Ovary (tissue), 9 donors: Measurements from ENCODE around the gene FSTL5. TPM values are rescaled to one million over a fixed set of nuclear protein-coding genes. Genes with fewer than 3 reads are reported as not detected.

Experiments
- DNase-seq, 5 donors: peaks; one replicate each; pipeline ENCODE4 v3.0.0-alpha.2; 2019 to 2020
- H3K27ac ChIP-seq, 2 donors: fragments of 200-600 bp; one replicate each; pipeline versions ENCODE4 v1.5.1 to v1.8.0; 2019 to 2022
- H3K27me3 ChIP-seq: fragments of 200-600 bp; one replicate; pipeline ENCODE4 v1.8.0; 2022
- H3K36me3 ChIP-seq: fragments of 200-600 bp; sonication (generic); one replicate; pipeline ENCODE4 v1.5.1; 2019
- H3K4me1 ChIP-seq: one replicate; pipeline ENCODE4 v1.8.1; 2013; ENCODE audit warnings: mild to moderate bottlenecking, moderate library complexity; ENCODE audit not compliant: insufficient read depth
- H3K4me3 ChIP-seq: fragments of 200-600 bp; sonication (generic); one replicate; pipeline ENCODE4 v1.5.1; 2017
- H3K9me3 ChIP-seq, 2 donors: fragments of 200-600 bp in 1 of 2; sonication (generic) in 1 of 2; one replicate each; pipeline versions ENCODE4 v1.5.1 to v1.8.1; 2013 to 2019; ENCODE audit warnings: mild to moderate bottlenecking in 1 of 2, moderate library complexity in 1 of 2
- EP300 ChIP-seq: sonication (generic); formaldehyde crosslinking; IDR thresholded peaks from one replicate; pipeline ENCODE4 v1.6.1; 2017; ENCODE audit warnings: antibody characterized with exemption
- POLR2A ChIP-seq: fragments of 450-650 bp; IDR thresholded peaks from one replicate; pipeline ENCODE4 v1.6.1; 2017; ENCODE audit warnings: antibody characterized with exemption, mild to moderate bottlenecking, moderate library complexity
- WGBS, 3 donors: extraction: QIAGEN DNeasy Blood & Tissue Kit in 1 of 3; methylation state at CpG; one replicate each; pipeline versions ENCODE4 v1.1.5 to v1.1.7; 2013 to 2017; 5-methylcytosine and 5-hydroxymethylcytosine counted together
- intact Hi-C, 4 donors: fragments of 100-400 bp; cut with DNase I; formaldehyde crosslinking; loops; one replicate each; pipeline versions ENCODE4 v1.11.0 to v1.15.1; 2022 to 2023
- polyA plus RNA-seq, 2 donors: library from polyadenylated mRNA; stranded (reverse); fragments of 200-250 nt in 1 of 2; fragments of 350-450 nt in 1 of 2; fragmentation: Illumina TruSeq in 1 of 2; extraction: RNeasy Lipid Tissue Mini Kit (QIAGEN cat#74804) in 1 of 2; gene quantifications; one replicate each; pipeline ENCODE4 v1.2.3, GENCODE V29; 2013 to 2014
- total RNA-seq, 7 donors: library from RNA; depleted of rRNA in 2 of 7; stranded (reverse); fragments of >200 nt in 2 of 7; fragmentation: NEBNext Ultra II Directional in 3 of 7; extraction: Animal tissue kit (Norgen Biotek cat#: 25700) in 3 of 7; gene quantifications; one replicate each; pipeline versions ENCODE4 v1.1.0 to v1.2.4, GENCODE V29; 2016 to 2023
- TF ChIP-seq, protein P1 (sequence below), 3 donors: fragments of 450-650 bp in 2 of 3; fragments of 200-600 bp in 1 of 3; IDR thresholded peaks; one replicate each; pipeline versions ENCODE4 v1.5.1 to v1.8.0; 2016 to 2022; ENCODE audit warnings: antibody characterized with exemption in 3 of 3, mild to moderate bottlenecking in 1 of 3
- donor health status: DM: no; HTN: no; CAD: no; lungs with moderate emphysema.
- donor health status: DM: no; HTN: no; CAD: no.
- donor health status: Bipolar disorder and iron deficiency.
- donor health status: DM: yes; HTN: yes; CAD: no.
- donor health status: DM: no; HTN: no; CAD: no.
- donor health status: DM: yes; HTN: yes; CAD: no.

FSTL5 gene
- total and polyA plus RNA-seq, 9 donors: 0.05 TPM; not detected in 8

DNA sequence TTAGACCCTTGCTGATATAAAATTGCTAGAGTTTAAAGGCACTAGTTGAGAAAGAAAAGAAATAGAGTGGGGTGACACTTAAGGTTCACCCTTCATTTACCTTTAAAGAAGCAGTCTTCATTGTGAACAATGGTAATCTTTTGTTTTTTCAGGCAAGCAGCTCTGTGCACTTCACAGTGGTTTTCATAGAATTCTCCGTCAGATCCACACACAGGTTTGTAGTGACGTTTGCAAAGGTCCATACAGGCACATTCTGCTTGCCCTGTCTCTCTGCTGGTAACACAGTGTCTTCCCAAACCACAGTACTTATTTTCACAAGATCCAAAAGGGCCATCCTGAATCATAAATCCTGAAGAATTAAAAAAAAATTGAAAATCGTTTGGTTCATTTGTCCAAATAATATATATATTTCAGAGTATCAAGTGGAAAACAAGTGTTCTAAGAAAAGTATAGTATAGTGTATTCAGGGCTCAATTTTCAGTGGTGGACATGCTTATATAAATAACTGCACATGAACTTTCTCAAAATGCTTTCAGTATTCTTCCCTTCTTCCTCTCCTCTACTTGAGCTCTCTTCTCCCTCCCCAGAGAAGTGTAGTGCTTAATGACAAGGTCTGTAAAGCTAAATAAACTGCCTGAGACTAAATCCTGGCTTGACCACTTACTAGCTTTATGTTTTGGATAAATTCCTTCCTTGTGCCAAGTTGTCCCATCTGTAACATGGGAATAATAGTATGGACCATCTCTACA, 243.3 kb downstream of the FSTL5 start:
- Histone ChIP-seq H3K4me3 (no peak overlapping the region), H3K27ac (no peak overlapping the region), H3K36me3 (no peaks in the 10 kb centered on the region), H3K9me3 (no peaks in the 10 kb centered on the region), H3K27me3 (no peaks in the 10 kb centered on the region), H3K4me1 (no peaks in the 10 kb centered on the region)
- 51 to 77% (median 62%) methylated on average over 3 of the region's 3 CpGs for WGBS, 3 donors
- intact Hi-C loops: no loop called here
- TF ChIP-seq POLR2A (no peak), EP300 (no peak)
- TF ChIP-seq, protein P1, sequence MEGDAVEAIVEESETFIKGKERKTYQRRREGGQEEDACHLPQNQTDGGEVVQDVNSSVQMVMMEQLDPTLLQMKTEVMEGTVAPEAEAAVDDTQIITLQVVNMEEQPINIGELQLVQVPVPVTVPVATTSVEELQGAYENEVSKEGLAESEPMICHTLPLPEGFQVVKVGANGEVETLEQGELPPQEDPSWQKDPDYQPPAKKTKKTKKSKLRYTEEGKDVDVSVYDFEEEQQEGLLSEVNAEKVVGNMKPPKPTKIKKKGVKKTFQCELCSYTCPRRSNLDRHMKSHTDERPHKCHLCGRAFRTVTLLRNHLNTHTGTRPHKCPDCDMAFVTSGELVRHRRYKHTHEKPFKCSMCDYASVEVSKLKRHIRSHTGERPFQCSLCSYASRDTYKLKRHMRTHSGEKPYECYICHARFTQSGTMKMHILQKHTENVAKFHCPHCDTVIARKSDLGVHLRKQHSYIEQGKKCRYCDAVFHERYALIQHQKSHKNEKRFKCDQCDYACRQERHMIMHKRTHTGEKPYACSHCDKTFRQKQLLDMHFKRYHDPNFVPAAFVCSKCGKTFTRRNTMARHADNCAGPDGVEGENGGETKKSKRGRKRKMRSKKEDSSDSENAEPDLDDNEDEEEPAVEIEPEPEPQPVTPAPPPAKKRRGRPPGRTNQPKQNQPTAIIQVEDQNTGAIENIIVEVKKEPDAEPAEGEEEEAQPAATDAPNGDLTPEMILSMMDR (IDR thresholded peaks at IDR 0.05): no peak
- no peak for DNase-seq

DNA sequence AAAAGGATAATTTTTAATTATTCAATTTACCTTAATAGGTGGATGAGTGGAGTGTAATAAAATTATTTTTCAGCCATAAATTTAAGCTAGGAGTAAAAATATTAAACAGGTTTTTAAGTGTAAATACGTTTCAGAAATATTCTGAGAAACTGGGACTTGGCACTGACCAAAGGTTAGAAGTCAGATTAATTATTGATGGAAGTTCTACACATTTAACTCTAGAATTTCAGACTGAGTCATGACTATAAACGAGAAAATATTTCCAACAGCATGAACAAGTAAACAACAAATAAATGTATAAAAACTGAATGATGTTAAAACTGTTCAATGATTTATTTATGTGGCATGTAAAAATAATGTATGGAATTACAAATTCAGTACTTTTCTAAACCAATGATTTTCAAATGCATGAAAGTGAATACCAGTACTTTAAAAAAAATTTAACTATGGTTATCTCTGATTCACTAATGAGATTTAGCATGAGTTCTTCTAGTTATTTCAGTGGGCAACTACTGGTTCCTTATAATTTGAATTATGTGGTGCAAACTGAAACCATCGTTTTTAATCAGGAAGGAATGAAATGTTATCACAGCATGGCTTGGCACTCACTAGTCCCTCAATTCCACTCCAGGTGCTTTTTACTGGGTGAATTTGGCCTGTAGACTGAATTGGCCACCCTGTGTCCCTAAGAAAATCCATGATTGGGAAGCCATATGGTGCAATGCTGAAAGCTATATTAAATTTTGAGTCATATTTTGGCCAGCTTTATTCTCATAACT, 244.2 kb downstream of the FSTL5 start:
- H3K27ac ChIP-seq: no peak overlapping the region
- H3K9me3 ChIP-seq: no peaks in the 10 kb centered on the region
- no peaks in the 10 kb centered on the region for H3K36me3 ChIP-seq
- 32 to 36% (median 34%) methylated on average over 3 of the region's 3 CpGs for WGBS, 3 donors
- TF ChIP-seq, protein P1 (IDR thresholded peaks at IDR 0.05): no peak
- TF ChIP-seq EP300 (no peak), POLR2A (no peak)
- no peaks in the 10 kb centered on the region for H3K27me3 ChIP-seq
- H3K4me3 ChIP-seq: no peak overlapping the region
- DNase-seq: no peak
- intact Hi-C loops: no loop called here
- H3K4me1 ChIP-seq: no peaks in the 10 kb centered on the region

- H3K9me3 ChIP-seq: no peaks in the 10 kb centered on the region
- no peak overlapping the region for H3K4me3 ChIP-seq
- no peak overlapping the region for H3K27ac ChIP-seq
- no peaks in the 10 kb centered on the region for H3K36me3 ChIP-seq
- H3K27me3 ChIP-seq: no peaks in the 10 kb centered on the region
- WGBS, 3 donors: 68 to 88% (median 71%) methylated on average over 1 of the region's 1 CpG
- TF ChIP-seq EP300 (no peak), POLR2A (no peak)
- TF ChIP-seq, protein P1 (IDR thresholded peaks at IDR 0.05): no peak
- no peak for DNase-seq
- no peaks in the 10 kb centered on the region for H3K4me1 ChIP-seq
- intact Hi-C loops: no loop called here
These were observed 247.8 kb downstream of the FSTL5 start for GRCh38 chr4:161916035-161916434.

GRCh38 chr4:161907590-161907955, 256.2 kb downstream of the FSTL5 start:
- Histone ChIP-seq H3K27ac (no peak overlapping the region), H3K36me3 (no peaks in the 10 kb centered on the region), H3K27me3 (no peaks in the 10 kb centered on the region), H3K4me1 (no peaks in the 10 kb centered on the region), H3K9me3 (no peaks in the 10 kb centered on the region), H3K4me3 (no peak overlapping the region)
- intact Hi-C loops: no loop called here
- 33 to 44% (median 41%) methylated on average over 2 of the region's 2 CpGs for WGBS, 3 donors
- TF ChIP-seq POLR2A (no peak), EP300 (no peak)
- TF ChIP-seq, protein P1 (IDR thresholded peaks at IDR 0.05): no peak
- no peak for DNase-seq
